Liver (tissue), 9 donors: Measurements from ENCODE around the gene PPP2R5B. TPM values are rescaled to one million over a fixed set of nuclear protein-coding genes. Genes with fewer than 3 reads are reported as not detected.

Source experiments
- DNase-seq: peaks from one replicate; pipeline ENCODE4 v3.0.0-alpha.2; 2017; ENCODE audit warnings: low spot score
- H3K27ac ChIP-seq, 2 donors: one replicate each; pipeline ENCODE4 v1.7.0; 2013; ENCODE audit warnings: inconsistent platforms in 2 of 2, low read length in 2 of 2, control low read depth in 1 of 2, low read depth in 1 of 2, mild to moderate bottlenecking in 1 of 2
- H3K27me3 ChIP-seq, 4 donors: one replicate each; pipeline versions ENCODE4 v1.6.1 to v1.7.0; 2013; ENCODE audit warnings: low read length in 3 of 4, inconsistent platforms in 1 of 4, mild to moderate bottlenecking in 1 of 4, moderate library complexity in 1 of 4; ENCODE audit not compliant: control insufficient read depth in 4 of 4, insufficient read depth in 4 of 4
- H3K36me3 ChIP-seq, 4 donors: one replicate each; pipeline versions ENCODE4 v1.6.1 to v1.7.0; 2013; ENCODE audit warnings: low read length in 3 of 4, mild to moderate bottlenecking in 3 of 4, low read depth in 1 of 4, moderate library complexity in 1 of 4; ENCODE audit not compliant: control insufficient read depth in 4 of 4, insufficient read depth in 3 of 4
- H3K4me1 ChIP-seq, 4 donors: one replicate each; pipeline versions ENCODE4 v1.6.1 to v1.7.0; 2013; ENCODE audit warnings: low read length in 3 of 4, mild to moderate bottlenecking in 3 of 4, moderate library complexity in 1 of 4; ENCODE audit not compliant: control insufficient read depth in 4 of 4, insufficient read depth in 4 of 4
- H3K4me3 ChIP-seq, 3 donors: one replicate each; pipeline versions ENCODE4 v1.6.1 to v1.7.0; 2013; ENCODE audit warnings: low read length in 3 of 3, control low read depth in 1 of 3, low read depth in 1 of 3, mild to moderate bottlenecking in 1 of 3
- H3K9ac ChIP-seq, 2 donors: one replicate each; pipeline ENCODE4 v1.7.0; 2013; ENCODE audit warnings: low read length in 2 of 2, mild to moderate bottlenecking in 2 of 2, moderate library complexity in 2 of 2, control low read depth in 1 of 2, low read depth in 1 of 2
- H3K9me3 ChIP-seq, 4 donors: one replicate each; pipeline versions ENCODE4 v1.6.1 to v1.7.0; 2013; ENCODE audit warnings: low read length in 3 of 4; ENCODE audit not compliant: control insufficient read depth in 4 of 4
- CTCF ChIP-seq: fragments of 150-350 bp; IDR thresholded peaks from 2 replicates; pipeline ENCODE4 v1.5.1; 2017; ENCODE audit warnings: improper control_type of control experiment, low read depth, low read length; ENCODE audit not compliant: missing input control
- EGR1 ChIP-seq, 2 donors: IDR thresholded peaks; 2 replicates each; pipeline ENCODE4 v1.6.1; 2016 to 2018; ENCODE audit warnings: antibody characterized with exemption in 2 of 2, low read depth in 2 of 2
- FOXA1 ChIP-seq: IDR thresholded peaks from 2 replicates; pipeline ENCODE4 v1.6.1; 2016; ENCODE audit warnings: antibody characterized with exemption
- FOXA2 ChIP-seq: IDR thresholded peaks from 2 replicates; pipeline ENCODE4 v1.6.1; 2016; ENCODE audit warnings: antibody characterized with exemption
- GABPA ChIP-seq, 2 donors: IDR thresholded peaks in 1 of 2; conservative IDR thresholded peaks in 1 of 2; 2 replicates each; pipeline ENCODE4 v1.6.1; 2016; ENCODE audit warnings: antibody characterized with exemption in 2 of 2, mild to moderate bottlenecking in 1 of 2, moderate library complexity in 1 of 2
- HNF4A ChIP-seq, 2 donors: conservative IDR thresholded peaks; 2 replicates each; pipeline ENCODE4 v1.6.1; 2016; ENCODE audit warnings: antibody characterized with exemption in 2 of 2, mild to moderate bottlenecking in 2 of 2
- HNF4G ChIP-seq: IDR thresholded peaks from 2 replicates; pipeline ENCODE4 v1.6.1; 2016; ENCODE audit warnings: antibody characterized with exemption
- JUND ChIP-seq, 2 donors: IDR thresholded peaks; 2 replicates each; pipeline ENCODE4 v1.6.1; 2016; ENCODE audit warnings: antibody characterized with exemption in 2 of 2
- MAX ChIP-seq: IDR thresholded peaks from 2 replicates; pipeline ENCODE4 v1.6.1; 2016; ENCODE audit warnings: antibody characterized with exemption
- NR2F2 ChIP-seq: IDR thresholded peaks from 2 replicates; pipeline ENCODE4 v1.6.1; 2016; ENCODE audit warnings: antibody characterized with exemption
- RAD21 ChIP-seq, 2 donors: IDR thresholded peaks; 2 replicates each; pipeline ENCODE4 v1.6.1; 2016; ENCODE audit warnings: antibody characterized with exemption in 2 of 2, mild to moderate bottlenecking in 2 of 2
- RXRA ChIP-seq, 2 donors: IDR thresholded peaks; 2 replicates each; pipeline ENCODE4 v1.6.1; 2017 to 2018; ENCODE audit warnings: antibody characterized with exemption in 2 of 2, mild to moderate bottlenecking in 1 of 2
- SP1 ChIP-seq: IDR thresholded peaks from 2 replicates; pipeline ENCODE4 v1.6.1; 2018; ENCODE audit warnings: antibody characterized with exemption, mild to moderate bottlenecking
- TAF1 ChIP-seq: conservative IDR thresholded peaks from 2 replicates; pipeline ENCODE4 v1.6.1; 2016; ENCODE audit warnings: antibody characterized with exemption, mild to moderate bottlenecking
- YY1 ChIP-seq: IDR thresholded peaks from 2 replicates; pipeline ENCODE4 v1.6.1; 2016; ENCODE audit warnings: antibody characterized with exemption, mild to moderate bottlenecking
- WGBS: extraction: QIAGEN DNeasy Blood & Tissue Kit; methylation state at CpG from one replicate; pipeline ENCODE4 v1.1.7; 2013; 5-methylcytosine and 5-hydroxymethylcytosine counted together
- polyA plus RNA-seq, 2 donors: library from polyadenylated mRNA; stranded (reverse) in 1 of 2; unstranded in 1 of 2; fragments of 200-250 nt in 1 of 2; fragments of >200 nt in 1 of 2; fragmentation: Nextera tagmentation in 1 of 2; extraction: Ambion mirVana in 1 of 2; gene quantifications; one replicate each; pipeline versions ENCODE4 v1.2.1 to v1.2.3, GENCODE V29; 2013 to 2015
- total RNA-seq, 2 donors: library from RNA; depleted of rRNA; stranded (reverse); fragments of >200 nt; gene quantifications; one replicate each; pipeline ENCODE4 v1.2.3, GENCODE V29; 2014
- TF ChIP-seq, protein P1 (sequence below): IDR thresholded peaks from 2 replicates; pipeline ENCODE4 v1.6.1; 2016; ENCODE audit warnings: antibody characterized with exemption
- TF ChIP-seq, protein P2 (sequence below): IDR thresholded peaks from 2 replicates; pipeline ENCODE4 v1.6.1; 2016; ENCODE audit warnings: antibody characterized with exemption, mild to moderate bottlenecking
- TF ChIP-seq, protein P3 (sequence below): IDR thresholded peaks from 2 replicates; pipeline ENCODE4 v1.6.1; 2016; ENCODE audit warnings: antibody characterized with exemption
- donor health status: healthy.
- donor health status: healthy.
- donor health status: healthy.
- donor health status: healthy.
- donor health status: healthy.

Gene PPP2R5B
- total and polyA plus RNA-seq, 4 donors = 2.9 to 6.6 (median 5.1) TPM

DNA sequence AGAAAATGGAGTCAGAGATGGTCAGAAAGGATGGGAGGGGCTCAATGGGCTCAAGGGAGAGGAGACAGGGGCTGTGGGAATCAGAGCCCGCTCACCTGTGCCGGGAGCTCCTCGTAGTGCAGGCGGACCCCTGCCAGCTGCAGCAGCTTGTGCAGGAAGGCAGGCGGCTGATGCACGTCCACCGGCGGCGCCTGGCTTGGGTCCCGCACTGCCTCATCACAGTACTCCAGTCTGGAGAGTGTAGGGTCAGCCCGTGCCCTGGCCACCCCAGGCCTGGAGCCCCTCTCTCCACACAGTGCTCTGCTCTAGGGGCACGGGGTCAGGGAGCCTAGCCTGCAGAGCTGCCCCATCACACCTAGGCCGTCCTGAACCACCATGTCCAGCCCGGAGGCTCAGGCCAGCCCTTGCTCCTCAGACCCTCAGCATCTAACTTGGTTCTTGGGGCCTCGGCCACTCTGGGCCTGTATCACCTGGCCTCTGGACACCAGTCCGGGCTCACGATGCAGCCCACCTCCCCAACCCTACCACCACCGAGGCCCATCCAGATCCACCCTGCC, 11.2 kb upstream of the PPP2R5B start:
- TF ChIP-seq HNF4G (no peak), TAF1 (no peak)
- TF ChIP-seq, protein P1, sequence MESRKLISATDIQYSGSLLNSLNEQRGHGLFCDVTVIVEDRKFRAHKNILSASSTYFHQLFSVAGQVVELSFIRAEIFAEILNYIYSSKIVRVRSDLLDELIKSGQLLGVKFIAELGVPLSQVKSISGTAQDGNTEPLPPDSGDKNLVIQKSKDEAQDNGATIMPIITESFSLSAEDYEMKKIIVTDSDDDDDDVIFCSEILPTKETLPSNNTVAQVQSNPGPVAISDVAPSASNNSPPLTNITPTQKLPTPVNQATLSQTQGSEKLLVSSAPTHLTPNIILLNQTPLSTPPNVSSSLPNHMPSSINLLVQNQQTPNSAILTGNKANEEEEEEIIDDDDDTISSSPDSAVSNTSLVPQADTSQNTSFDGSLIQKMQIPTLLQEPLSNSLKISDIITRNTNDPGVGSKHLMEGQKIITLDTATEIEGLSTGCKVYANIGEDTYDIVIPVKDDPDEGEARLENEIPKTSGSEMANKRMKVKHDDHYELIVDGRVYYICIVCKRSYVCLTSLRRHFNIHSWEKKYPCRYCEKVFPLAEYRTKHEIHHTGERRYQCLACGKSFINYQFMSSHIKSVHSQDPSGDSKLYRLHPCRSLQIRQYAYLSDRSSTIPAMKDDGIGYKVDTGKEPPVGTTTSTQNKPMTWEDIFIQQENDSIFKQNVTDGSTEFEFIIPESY = no peak
- TF ChIP-seq, protein P2, sequence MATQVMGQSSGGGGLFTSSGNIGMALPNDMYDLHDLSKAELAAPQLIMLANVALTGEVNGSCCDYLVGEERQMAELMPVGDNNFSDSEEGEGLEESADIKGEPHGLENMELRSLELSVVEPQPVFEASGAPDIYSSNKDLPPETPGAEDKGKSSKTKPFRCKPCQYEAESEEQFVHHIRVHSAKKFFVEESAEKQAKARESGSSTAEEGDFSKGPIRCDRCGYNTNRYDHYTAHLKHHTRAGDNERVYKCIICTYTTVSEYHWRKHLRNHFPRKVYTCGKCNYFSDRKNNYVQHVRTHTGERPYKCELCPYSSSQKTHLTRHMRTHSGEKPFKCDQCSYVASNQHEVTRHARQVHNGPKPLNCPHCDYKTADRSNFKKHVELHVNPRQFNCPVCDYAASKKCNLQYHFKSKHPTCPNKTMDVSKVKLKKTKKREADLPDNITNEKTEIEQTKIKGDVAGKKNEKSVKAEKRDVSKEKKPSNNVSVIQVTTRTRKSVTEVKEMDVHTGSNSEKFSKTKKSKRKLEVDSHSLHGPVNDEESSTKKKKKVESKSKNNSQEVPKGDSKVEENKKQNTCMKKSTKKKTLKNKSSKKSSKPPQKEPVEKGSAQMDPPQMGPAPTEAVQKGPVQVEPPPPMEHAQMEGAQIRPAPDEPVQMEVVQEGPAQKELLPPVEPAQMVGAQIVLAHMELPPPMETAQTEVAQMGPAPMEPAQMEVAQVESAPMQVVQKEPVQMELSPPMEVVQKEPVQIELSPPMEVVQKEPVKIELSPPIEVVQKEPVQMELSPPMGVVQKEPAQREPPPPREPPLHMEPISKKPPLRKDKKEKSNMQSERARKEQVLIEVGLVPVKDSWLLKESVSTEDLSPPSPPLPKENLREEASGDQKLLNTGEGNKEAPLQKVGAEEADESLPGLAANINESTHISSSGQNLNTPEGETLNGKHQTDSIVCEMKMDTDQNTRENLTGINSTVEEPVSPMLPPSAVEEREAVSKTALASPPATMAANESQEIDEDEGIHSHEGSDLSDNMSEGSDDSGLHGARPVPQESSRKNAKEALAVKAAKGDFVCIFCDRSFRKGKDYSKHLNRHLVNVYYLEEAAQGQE = no peak
- Histone ChIP-seq H3K4me1 (peaks cover 11 to 21% (median 15%) of the 10 kb centered on the region in 4 donors), H3K4me3 (no peak overlapping the region), H3K36me3 (peaks cover 28 to 57% (median 43%) of the 10 kb centered on the region in 4 donors), H3K27me3 (no peaks in the 10 kb centered on the region), H3K9ac (no peak overlapping the region), H3K9me3 (no peaks in the 10 kb centered on the region), H3K27ac (no peak overlapping the region)
- DNase-seq = no peak
- 93% methylated on average over 18 of the region's 18 CpGs for WGBS

GRCh38 chr11:64914123-64914522, 10.4 kb upstream of the PPP2R5B start:
- DNase-seq = no peak
- no peak overlapping the region for H3K27ac ChIP-seq
- no peak overlapping the region for H3K9ac ChIP-seq
- peaks cover 26 to 50% (median 38%) of the 10 kb centered on the region in 4 donors for H3K36me3 ChIP-seq
- H3K27me3 ChIP-seq = no peaks in the 10 kb centered on the region
- H3K4me1 ChIP-seq = peaks cover 11 to 24% (median 17%) of the 10 kb centered on the region in 4 donors
- H3K4me3 ChIP-seq = no peak overlapping the region
- 97% methylated on average over 17 of the region's 17 CpGs for WGBS
- H3K9me3 ChIP-seq = no peaks in the 10 kb centered on the region
- TF ChIP-seq SP1 (no peak), GABPA (IDR thresholded peaks at IDR 0.05 in 1 of 2, conservative IDR thresholded peaks at IDR 0.05 in 1 of 2) (no peak), JUND (IDR thresholded peaks at IDR 0.05) (no peak), HNF4A (conservative IDR thresholded peaks at IDR 0.05) (no peak), CTCF (no peak), NR2F2 (no peak), RAD21 (IDR thresholded peaks at IDR 0.05) (no peak), HNF4G (no peak), EGR1 (IDR thresholded peaks at IDR 0.05; ENCODE audit: low read depth in 2 of 2) (no peak), TAF1 (no peak), FOXA2 (no peak), MAX (no peak), YY1 (no peak), FOXA1 (no peak), RXRA (IDR thresholded peaks at IDR 0.05) (no peak)
- TF ChIP-seq, protein P3, sequence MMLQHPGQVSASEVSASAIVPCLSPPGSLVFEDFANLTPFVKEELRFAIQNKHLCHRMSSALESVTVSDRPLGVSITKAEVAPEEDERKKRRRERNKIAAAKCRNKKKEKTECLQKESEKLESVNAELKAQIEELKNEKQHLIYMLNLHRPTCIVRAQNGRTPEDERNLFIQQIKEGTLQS = no peak
- TF ChIP-seq, protein P1 = no peak
- TF ChIP-seq, protein P2 = no peak
